ENCODE measurements around the gene ZSCAN9.

ZSCAN9 gene

DNA sequence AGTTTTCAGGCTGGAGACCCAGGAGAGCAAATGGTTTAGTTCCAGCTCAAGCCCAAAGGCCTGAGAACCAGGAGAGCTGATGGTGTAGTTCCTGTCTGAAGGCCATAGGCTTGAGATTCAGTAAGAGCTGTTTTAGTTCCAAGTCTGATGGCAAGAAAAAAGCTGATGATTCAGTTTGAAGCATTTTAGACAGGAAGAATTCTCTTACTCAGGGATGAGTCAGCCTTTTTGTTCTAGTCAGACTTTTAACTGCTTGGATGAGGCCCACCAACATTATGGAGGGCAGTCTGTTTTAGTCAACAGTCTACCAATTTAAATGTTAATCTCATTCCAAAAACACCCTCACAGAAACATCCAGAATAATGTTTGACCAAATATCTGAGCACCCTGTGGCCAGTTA, 44.4 kb downstream of the ZSCAN9 start:
- no peak for DNase-seq

DNA sequence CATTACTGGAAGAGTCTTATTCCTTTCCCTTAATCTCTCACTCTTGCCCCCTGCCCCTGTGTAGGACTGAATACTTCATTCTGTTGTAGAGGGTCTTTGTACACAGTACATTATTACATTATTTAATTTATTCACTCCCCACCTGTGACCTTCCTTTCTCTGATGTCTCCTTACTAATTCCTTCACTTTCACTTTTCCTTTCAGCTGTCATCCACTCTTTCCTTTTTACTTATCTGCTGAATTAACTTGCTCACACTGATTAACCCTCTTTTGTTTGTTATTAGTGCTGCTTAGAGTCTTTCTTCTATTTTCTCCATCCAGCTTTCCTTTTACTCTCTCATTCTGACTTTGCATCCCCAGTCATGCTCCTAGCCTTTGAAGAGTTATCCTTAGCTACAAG, 49.8 kb downstream of the ZSCAN9 start:
- DNase-seq = no peak

DNA sequence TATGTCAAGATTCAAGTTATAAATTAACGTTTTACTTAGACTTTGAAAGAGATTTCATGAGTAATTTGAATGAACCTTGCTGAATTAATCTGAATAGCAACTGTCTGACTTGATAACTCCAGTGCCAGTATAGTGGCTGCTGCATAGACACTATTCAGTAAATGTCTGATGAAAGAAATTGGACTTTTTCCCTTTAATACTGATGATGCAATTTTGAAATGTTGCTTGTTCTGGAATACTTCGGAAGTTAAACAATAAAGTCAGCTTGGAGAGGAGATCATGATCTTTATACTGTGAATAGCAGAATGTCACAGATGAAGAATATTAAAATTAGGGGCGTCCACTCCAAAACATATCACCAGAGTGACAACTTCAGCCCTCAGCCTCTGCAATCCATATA, 52.7 kb downstream of the ZSCAN9 start:
- DNase-seq = no peak

DNA sequence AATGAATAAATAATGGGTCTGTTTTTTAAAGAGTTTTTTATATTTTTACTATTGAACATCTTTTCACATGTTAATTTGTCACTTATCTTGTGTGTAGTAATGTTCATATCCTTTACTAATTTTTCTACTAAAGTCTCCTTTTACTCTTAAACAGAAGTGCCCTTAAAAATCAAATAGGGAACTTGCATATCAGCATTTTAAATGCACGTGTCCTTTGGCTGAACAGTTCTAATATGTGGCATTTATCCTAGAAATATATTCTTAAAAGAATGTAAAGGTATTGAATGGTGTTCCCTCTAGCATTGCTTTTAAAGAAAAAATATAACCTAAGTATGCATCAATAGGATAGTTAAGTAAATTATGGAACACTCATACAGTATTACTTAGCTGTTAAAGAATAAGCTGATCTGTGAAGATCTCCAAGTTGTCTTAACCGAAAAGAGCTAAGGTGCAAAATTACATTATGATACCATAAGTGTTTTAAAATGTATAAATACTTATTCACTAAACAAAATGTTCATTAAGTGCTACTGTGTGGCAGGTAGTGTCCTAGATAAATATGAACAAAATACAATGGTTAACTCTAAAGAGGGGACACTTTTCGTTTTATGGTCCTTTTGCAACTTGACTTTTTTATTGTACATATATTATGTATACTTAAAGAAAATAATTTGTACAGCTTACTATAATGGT, 55.7 kb downstream of the ZSCAN9 start:
- DNase-seq = no peak

DNA sequence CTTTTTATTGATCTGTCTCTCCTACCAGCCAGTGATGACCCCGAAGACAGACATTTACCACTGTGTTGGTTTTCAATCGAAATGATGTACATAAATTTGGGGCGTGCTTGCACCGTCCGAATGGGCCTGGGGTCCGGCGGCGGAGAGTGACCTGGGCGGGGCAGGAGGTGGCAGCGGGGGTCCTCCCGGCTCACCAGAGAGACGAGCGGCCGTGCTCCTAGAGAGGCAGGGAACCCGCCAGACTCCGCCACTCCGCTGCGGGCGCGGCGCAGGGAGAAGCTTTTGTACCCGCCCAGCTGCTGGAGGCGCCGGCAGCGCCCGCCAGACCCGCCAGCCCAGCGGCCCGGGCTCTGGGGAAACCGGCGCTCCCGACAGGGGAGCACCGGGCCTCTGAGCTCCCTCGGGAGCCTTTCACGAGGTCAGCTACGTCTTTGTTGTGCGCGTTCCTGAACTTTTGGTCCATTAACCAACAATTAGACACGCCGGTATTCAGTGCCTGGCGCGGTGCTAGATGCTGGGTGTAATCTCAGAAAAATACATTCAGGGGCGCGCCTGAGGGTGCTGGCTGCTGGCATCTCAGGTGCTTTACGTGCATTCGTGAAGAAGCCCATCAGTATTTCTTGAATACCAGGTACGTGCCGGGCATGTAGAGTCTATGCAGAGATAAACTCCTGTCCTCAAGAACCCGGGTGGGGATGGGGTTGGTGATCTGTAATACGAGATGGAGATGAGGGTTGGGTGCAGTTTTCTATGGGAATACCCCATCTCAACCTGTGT, 56.4 kb downstream of the ZSCAN9 start, which contains the start of gene PGBD1:
PGBD1 (plus strand) TSS at position 285 of the 777 bp plus-strand sequence. CDS start 2,242 bp downstream, outside the sequence.
- peak; percentile 25 to 34 for DNase-seq

DNA sequence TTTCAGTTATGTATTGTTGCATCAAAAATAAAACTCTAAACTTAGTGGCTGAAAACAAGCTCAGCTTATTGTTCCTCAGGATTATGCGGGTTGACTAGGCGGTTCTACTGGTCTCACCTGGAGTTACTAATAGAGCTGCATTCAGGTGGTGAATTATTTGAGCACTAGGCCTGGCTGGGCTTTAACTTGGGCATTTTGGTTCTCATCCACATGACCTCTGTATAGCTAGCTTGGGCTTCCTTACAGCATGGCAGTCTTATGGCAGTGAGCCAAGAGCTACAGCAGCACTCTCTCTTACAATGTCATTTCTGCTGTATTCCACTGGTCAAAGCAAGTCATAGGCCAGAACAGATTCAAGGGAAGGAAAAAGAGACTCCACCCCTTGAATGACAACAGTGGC, 57.9 kb downstream of the ZSCAN9 start:
- no peak for DNase-seq
